Memory B cell (primary cell): ENCODE results near the gene MFSD12.

ENCODE experiments used
- ATAC-seq: fragments of 150-1000 bp; cut with Tn5 transposase; 2 replicates; pipeline ENCODE4 v1.10.0; 2021; ENCODE audit warnings: low read depth, mild to moderate bottlenecking, moderate library complexity
- DNase-seq, 2 donors: peaks; one replicate each; pipeline ENCODE4 v3.0.0; 2022; ENCODE audit warnings: low spot score in 2 of 2
- H3K27ac Mint-ChIP-seq: one replicate; pipeline ENCODE4 v1.8.0; 2022; ENCODE audit warnings: mild to moderate bottlenecking, moderate library complexity, mixed read lengths
- H3K27me3 Mint-ChIP-seq: one replicate; pipeline ENCODE4 v1.8.0; 2022; ENCODE audit warnings: mixed read lengths
- H3K36me3 Mint-ChIP-seq: one replicate; pipeline ENCODE4 v1.8.0; 2022; ENCODE audit warnings: mild to moderate bottlenecking, mixed read lengths
- H3K4me1 Mint-ChIP-seq: one replicate; pipeline ENCODE4 v1.8.0; 2022; ENCODE audit warnings: mixed read lengths
- H3K4me3 Mint-ChIP-seq: one replicate; pipeline ENCODE4 v1.8.0; 2022; ENCODE audit warnings: mild to moderate bottlenecking, moderate library complexity, mixed read lengths
- H3K9me3 Mint-ChIP-seq: one replicate; pipeline ENCODE4 v1.8.0; 2022; ENCODE audit warnings: mixed read lengths

MFSD12 gene

DNA sequence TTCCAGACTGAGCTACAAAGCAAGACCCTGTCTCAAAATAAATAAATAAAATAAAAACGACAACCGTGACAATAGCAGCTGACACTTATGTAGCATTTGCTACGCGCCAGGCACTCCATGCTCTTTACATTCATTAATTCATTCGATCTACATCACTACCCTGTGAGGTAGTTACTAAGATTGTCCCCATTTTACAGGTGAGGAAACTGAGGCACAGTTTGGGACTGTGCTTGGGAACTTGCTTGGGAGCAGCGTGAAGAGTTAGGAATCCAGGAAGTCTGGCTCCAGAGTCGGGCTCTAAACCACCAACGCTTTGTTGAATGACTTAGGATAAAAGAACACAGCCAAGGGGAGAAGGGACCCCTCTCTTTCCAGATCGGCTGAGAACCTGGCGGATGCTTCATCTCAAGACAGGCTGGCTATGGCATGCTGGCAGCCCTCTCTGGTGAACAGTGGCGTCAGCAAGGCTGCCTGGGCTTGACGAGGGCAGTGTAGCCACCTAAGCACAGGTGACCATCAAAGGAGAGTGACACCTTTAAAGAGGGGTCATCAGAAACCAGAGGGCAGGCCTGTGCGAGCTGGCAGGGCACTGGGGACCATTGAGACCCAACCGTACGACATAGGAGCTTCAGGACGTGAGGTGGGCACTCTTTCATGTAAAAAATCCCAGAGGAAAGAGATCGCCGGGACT is 57.5 kb downstream of the MFSD12 start:
- DNase-seq (no peak), ATAC-seq (no peak)
- no peaks in the 10 kb centered on the region for H3K9me3 Mint-ChIP-seq
- peak overlapping the region; percentile 92 for H3K4me3 Mint-ChIP-seq
- peak overlapping the region; percentile 97 for H3K27ac Mint-ChIP-seq
- peaks cover 16% of the 10 kb centered on the region for H3K4me1 Mint-ChIP-seq
- H3K27me3 Mint-ChIP-seq: no peaks in the 10 kb centered on the region
- H3K36me3 Mint-ChIP-seq: peaks cover 9% of the 10 kb centered on the region

DNA sequence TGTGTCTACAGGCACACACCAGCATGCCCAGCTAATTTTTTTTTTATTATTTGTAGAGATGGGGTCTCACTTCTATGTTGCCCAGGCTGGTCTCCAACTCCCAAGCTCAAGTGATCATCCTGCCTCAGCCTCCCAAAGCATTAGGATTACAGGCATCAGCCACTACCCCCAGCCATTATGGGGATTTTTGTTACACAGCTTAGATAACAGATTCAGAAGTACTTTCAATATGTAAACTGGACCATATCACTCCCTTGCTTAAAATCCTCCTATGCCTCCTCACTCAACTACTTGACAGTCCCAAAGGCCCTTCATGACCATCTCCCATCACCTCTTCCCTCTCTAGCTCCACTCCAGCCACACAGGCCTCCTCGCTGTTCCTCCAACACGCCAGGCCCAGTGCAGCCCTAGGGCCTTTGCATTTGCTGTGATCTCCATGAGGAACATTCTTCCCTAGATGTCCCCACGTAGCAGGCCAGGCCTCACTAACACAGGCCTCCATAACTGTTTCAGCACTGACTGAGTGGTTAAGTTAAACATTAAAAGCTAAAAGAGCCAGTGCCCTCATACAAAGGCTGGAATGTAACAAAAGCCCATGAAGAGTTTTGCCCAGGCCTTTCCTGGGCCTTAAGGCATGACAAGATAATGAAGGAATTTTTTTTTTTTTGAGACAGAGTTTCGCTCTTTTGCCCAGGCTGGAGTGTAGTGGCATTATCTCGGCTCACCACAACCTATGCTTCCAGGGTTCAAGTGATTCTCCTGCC is 59.4 kb downstream of the MFSD12 start:
- no peak overlapping the region for H3K27ac Mint-ChIP-seq
- DNase-seq (no peak), ATAC-seq (no peak)
- H3K4me1 Mint-ChIP-seq: peaks cover 11% of the 10 kb centered on the region
- H3K36me3 Mint-ChIP-seq: peaks cover 13% of the 10 kb centered on the region
- no peak overlapping the region for H3K4me3 Mint-ChIP-seq
- no peaks in the 10 kb centered on the region for H3K9me3 Mint-ChIP-seq
- H3K27me3 Mint-ChIP-seq: no peaks in the 10 kb centered on the region

DNA sequence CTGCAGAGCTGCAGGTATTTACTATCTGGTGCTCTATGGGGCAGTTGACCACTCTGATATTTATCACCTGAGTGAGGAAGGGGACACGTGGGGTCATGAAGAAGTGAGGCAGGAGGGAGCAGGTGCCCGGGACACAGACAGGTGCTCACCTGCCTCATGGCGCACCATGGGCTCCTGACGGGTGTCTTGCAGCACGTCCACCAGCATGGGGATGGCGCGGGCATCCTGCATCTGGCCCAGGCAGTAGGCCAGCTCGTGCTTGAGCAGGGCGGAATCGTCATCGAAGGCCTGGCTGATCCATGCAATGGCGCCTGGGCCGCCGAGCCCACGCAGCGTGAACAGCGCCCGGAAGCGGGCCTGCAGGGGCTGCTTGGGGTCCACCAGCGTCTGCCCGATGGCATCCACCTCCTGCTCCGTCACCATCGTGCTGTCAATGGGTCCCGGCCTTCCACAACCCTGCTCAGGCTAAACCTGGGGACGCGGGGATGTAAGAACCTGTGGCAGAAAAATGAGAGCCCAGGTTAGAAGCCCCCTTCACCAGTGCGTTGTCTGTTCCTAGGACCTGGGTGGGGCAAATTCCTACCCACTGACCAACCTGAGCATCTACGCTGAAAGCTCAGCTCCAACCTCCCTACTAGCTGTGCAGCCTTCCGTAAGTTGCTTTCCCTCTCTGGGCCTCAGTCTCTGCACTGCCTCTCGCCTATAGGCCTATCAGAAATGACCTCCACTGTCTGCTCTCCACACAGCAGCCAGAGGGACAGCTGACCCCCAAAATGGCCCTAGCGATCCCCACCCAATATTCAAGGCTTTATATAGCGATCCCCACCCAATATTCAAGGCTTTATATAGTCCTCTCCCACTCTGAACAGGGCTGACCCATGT is 60.8 kb downstream of the MFSD12 start:
- peaks cover 19% of the 10 kb centered on the region for H3K36me3 Mint-ChIP-seq
- no peak overlapping the region for H3K27ac Mint-ChIP-seq
- no peak overlapping the region for H3K4me3 Mint-ChIP-seq
- no peaks in the 10 kb centered on the region for H3K9me3 Mint-ChIP-seq
- peaks cover 11% of the 10 kb centered on the region for H3K4me1 Mint-ChIP-seq
- DNase-seq (no peak), ATAC-seq (no peak)
- H3K27me3 Mint-ChIP-seq: no peaks in the 10 kb centered on the region

DNA sequence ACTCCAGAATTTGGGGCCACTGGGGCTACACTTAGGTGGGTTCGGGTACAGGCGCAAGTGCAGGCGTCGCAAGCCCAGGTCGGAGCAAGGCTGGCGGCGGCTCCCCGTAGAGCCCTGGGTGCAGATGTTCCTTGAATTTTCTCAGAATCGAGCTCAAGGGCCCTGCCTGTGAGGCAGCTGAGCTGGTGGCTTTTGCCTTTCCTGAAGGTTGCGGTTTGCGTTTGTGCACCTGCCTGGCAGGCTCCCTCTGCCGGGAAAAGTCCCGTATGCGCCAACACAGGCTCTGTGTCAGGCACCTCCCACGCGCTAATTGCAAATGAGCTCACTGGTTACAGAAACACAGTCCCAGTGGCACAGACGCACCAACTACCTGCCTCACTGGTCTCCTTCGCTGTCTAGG is 62.8 kb downstream of the MFSD12 start:
- Mint-ChIP-seq H3K4me3 (no peak overlapping the region), H3K27ac (no peak overlapping the region), H3K9me3 (no peaks in the 10 kb centered on the region), H3K36me3 (peaks cover 22% of the 10 kb centered on the region), H3K4me1 (peaks cover 9% of the 10 kb centered on the region), H3K27me3 (no peaks in the 10 kb centered on the region)
- DNase-seq (no peak), ATAC-seq (no peak)
